ENCODE measurements around the gene GATB.
"Not testable (repeated sequence)": the region's sequence is repeated elsewhere in the genome, so short reads cannot be mapped to it uniquely, and the experiment has no call there.

Gene GATB

DNA sequence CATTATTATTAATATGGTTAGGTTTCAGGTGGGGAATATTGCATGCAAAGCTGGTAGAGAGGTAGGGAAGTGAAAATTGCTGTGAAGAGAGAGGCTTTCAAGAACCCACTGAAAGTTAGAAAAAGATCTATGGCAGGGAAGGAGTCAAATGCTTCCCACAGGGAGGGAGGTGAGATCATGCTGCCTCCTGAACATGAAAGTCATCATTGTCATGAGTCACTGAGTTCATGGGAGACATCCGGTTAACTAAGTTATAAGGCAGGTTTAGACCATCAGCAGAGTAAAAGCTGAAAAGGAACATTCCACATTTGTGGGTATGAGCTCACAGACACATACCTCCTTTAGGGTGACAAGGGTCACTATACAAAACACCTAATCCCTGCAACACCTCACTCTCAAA, 16.2 kb downstream of the GATB start:
- Histone ChIP-seq H3K27me3 (no peaks in the 10 kb centered on the region), H3K4me1 (ENCODE audit: control insufficient read depth in 1 of 2, insufficient read depth in 1 of 2, low read depth in 1 of 2, low read length in 1 of 2) (no peaks in the 10 kb centered on the region)

DNA sequence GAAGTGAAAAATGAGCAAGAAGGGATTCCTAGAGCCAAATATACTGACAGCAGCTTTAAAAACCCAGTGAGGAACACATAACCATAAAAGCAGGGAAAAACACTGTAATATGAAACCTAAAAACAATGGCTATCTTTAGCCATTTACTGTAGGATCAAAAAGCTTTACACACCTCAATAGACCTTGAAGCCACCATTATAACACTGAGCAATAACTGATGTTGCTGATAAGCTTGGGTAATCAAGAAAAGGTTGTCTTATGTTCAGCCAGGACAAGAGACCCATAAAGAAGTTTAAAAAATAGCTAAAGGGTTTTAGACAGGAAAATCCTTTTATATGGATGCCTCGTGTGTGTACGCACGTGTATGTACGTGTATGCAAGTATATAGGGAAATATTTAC, 16.9 kb downstream of the GATB start:
- no peaks in the 10 kb centered on the region for H3K4me1 ChIP-seq (ENCODE audit: control insufficient read depth in 1 of 2, insufficient read depth in 1 of 2, low read depth in 1 of 2, low read length in 1 of 2)
- H3K9me3 ChIP-seq: no peaks in the 10 kb centered on the region
- H3K4me3 ChIP-seq (ENCODE audit: low read depth in 1 of 2, low read length in 1 of 2): no peak overlapping the region
- no peaks in the 10 kb centered on the region for H3K36me3 ChIP-seq
- H3K27ac ChIP-seq: no peak overlapping the region
- no peaks in the 10 kb centered on the region for H3K27me3 ChIP-seq
- TF ChIP-seq, protein P1, sequence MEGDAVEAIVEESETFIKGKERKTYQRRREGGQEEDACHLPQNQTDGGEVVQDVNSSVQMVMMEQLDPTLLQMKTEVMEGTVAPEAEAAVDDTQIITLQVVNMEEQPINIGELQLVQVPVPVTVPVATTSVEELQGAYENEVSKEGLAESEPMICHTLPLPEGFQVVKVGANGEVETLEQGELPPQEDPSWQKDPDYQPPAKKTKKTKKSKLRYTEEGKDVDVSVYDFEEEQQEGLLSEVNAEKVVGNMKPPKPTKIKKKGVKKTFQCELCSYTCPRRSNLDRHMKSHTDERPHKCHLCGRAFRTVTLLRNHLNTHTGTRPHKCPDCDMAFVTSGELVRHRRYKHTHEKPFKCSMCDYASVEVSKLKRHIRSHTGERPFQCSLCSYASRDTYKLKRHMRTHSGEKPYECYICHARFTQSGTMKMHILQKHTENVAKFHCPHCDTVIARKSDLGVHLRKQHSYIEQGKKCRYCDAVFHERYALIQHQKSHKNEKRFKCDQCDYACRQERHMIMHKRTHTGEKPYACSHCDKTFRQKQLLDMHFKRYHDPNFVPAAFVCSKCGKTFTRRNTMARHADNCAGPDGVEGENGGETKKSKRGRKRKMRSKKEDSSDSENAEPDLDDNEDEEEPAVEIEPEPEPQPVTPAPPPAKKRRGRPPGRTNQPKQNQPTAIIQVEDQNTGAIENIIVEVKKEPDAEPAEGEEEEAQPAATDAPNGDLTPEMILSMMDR (IDR thresholded peaks at IDR 0.05): no peak

More for the DNA sequence above, 16.2 kb downstream of the GATB start:
- Histone ChIP-seq H3K36me3 (no peaks in the 10 kb centered on the region), H3K27ac (no peak overlapping the region), H3K9me3 (no peaks in the 10 kb centered on the region), H3K4me3 (ENCODE audit: low read depth in 1 of 2, low read length in 1 of 2) (no peak overlapping the region)
- TF ChIP-seq, protein P1 (IDR thresholded peaks at IDR 0.05): no peak

DNA sequence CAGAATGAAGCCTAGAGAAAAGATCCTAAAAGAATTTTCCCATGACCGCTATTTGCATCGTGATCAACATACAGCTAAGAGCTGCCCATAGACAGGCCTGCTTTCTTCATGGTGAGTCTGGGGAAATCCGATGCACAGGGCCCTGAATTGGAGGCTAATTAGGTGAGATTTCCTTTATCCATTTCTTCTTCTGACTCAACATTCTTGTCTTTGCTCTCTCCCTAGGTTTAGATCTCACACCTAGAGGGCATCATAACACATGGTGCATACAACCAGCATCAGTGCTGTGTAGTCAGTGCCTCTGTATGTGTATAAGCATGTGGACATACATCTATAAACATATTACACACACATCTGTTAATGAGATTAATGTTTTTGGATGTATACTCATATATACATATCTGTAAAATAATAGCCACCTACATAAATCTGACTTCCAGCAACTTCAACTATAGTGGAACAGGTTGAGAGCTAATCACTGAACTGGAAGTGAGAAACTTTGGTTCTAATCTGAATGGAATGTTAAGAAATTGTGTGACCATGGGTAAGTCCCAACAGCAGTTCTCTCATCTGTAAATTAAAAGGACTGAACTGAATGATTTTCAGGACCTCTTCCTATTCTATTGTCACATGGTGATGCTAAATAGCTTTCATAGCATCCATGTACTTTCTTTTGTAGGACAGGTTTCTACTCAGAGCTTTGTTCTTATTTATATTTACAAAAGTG, 17.5 kb downstream of the GATB start:
- no peaks in the 10 kb centered on the region for H3K36me3 ChIP-seq
- no peaks in the 10 kb centered on the region for H3K4me1 ChIP-seq (ENCODE audit: control insufficient read depth in 1 of 2, insufficient read depth in 1 of 2, low read depth in 1 of 2, low read length in 1 of 2)
- TF ChIP-seq, protein P1 (IDR thresholded peaks at IDR 0.05): no peak
- H3K27me3 ChIP-seq: no peaks in the 10 kb centered on the region
- H3K9me3 ChIP-seq: no peaks in the 10 kb centered on the region
- no peak overlapping the region for H3K4me3 ChIP-seq (ENCODE audit: low read depth in 1 of 2, low read length in 1 of 2)
- H3K27ac ChIP-seq: no peak overlapping the region

DNA sequence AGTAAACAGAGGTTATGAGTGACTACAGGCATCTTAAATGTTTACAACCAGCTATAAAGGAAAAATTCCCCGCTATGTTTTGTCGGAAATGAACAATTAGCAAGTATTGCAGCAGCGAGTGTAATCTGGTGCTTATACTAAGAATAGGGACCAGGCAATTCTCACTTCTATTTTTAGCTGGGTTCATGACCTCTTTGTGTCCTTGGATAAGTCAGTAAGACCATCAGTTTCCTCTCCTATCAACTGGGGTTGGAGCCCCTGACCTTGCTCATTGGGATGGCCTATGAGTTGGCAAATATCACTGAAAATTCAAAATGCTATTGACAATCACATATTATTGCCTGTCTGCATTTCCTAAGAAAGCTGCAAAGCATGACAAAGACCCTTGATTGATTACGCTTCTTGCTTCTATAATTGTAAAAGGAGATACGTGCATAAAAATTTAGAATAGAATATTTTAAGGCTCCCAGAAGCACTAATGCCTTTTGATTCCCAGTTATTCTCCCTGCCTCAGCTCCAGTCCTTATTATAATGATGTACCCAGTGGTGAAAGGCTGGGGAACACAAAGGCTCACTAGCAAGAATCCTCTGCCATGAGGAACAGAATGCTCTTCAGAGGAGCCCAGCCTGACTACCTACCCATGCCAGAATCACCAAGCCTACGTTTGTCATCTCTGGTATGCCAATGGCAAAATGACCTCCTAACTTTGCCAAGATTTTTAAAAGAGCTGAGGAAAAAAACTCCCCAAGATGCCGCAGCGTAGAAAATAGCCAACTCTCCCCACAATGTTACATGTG, 21.9 kb downstream of the GATB start:
- H3K9me3 ChIP-seq: peaks cover 7% of the 10 kb centered on the region
- no peak overlapping the region for H3K27ac ChIP-seq
- H3K4me3 ChIP-seq (ENCODE audit: low read depth in 1 of 2, low read length in 1 of 2): no peak overlapping the region
- no peaks in the 10 kb centered on the region for H3K27me3 ChIP-seq
- H3K36me3 ChIP-seq: no peaks in the 10 kb centered on the region
- TF ChIP-seq, protein P1 (IDR thresholded peaks at IDR 0.05): no peak
- no peaks in the 10 kb centered on the region for H3K4me1 ChIP-seq (ENCODE audit: control insufficient read depth in 1 of 2, insufficient read depth in 1 of 2, low read depth in 1 of 2, low read length in 1 of 2)

DNA sequence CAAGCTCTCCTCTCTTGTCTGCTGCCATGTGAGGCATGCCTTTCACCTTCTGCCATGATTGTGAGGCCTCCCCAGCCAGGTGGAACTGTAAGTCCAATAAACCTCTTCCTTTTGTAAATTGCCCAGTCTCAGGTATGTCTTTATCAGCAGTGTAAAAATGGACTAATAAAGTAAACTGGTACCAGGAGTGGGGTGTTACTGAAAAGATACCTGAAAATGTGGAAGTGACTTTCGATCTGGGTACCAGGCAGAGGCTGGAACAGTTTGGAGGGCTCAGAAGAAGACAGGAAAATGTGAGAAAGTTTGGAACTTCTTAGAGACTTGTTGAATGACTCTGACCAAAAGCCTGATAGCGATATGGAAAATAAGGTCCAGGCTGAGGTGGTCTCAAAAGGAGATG, 24.0 kb downstream of the GATB start:
- not testable (repeated sequence) for H3K9me3 ChIP-seq; H3K27ac ChIP-seq; H3K36me3 ChIP-seq; H3K4me3 ChIP-seq (ENCODE audit: low read depth in 1 of 2, low read length in 1 of 2); H3K4me1 ChIP-seq (ENCODE audit: control insufficient read depth in 1 of 2, insufficient read depth in 1 of 2, low read depth in 1 of 2, low read length in 1 of 2); H3K27me3 ChIP-seq

DNA sequence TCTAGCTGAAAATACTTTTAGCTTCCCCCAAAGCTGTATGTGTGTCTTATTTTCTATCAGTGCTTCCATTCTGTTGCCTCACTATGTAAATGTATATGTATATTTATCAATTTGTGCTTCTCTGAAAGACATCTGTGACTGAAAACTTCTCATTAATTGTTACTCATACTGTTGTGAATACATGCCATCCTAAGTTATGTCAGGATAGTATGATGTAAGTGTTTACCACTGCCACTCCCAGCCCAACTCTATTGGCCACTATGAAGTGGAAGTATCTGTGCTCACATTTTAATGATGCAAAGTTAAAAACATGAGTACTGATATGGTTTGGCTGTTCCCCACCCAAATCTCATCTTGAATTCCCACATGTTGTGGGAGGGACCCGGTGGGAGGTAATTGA, 24.4 kb downstream of the GATB start:
- Histone ChIP-seq H3K4me3 (ENCODE audit: low read depth in 1 of 2, low read length in 1 of 2) (no peak overlapping the region), H3K27me3 (no peaks in the 10 kb centered on the region), H3K4me1 (ENCODE audit: control insufficient read depth in 1 of 2, insufficient read depth in 1 of 2, low read depth in 1 of 2, low read length in 1 of 2) (no peaks in the 10 kb centered on the region), H3K9me3 (peaks cover 7% of the 10 kb centered on the region), H3K27ac (no peak overlapping the region), H3K36me3 (no peaks in the 10 kb centered on the region)
- TF ChIP-seq, protein P1 (IDR thresholded peaks at IDR 0.05): no peak

DNA sequence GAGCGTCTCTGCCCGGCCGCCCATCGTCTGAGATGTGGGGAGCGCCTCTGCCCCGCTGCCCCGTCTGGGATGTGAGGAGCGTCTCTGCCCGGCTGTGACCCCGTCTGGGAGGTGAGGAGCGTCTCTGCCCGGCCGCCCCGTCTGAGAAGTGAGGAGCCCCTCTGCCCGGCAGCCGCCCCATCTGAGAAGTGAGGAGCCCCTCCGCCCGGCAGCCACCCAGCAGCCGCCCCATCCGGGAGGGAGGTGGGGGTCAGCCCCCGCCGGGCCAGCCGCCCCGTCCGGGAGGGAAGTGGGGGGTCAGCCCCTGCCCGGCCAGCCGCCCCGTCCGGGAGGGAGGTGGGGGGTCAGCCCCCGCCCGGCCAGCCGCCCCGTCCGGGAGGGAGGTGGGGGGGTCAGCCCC, 29.1 kb downstream of the GATB start:
- H3K9me3 ChIP-seq: not testable (repeated sequence)

More for the DNA sequence above, 29.1 kb downstream of the GATB start:
- not testable (repeated sequence) for H3K36me3 ChIP-seq; H3K27me3 ChIP-seq; H3K4me1 ChIP-seq (ENCODE audit: control insufficient read depth in 1 of 2, insufficient read depth in 1 of 2, low read depth in 1 of 2, low read length in 1 of 2); H3K4me3 ChIP-seq (ENCODE audit: low read depth in 1 of 2, low read length in 1 of 2); H3K27ac ChIP-seq

All from neutrophil (primary cell).